NCI-H2107 treated with DMSO at 0.1 percent for 48 hours (cell line): Measurements from ENCODE around the gene ENPP7.

Experiments used
- DNase-seq: peaks from one replicate; lab custom pipeline; 2025; ENCODE audit not compliant: unreplicated experiment; lab: John Stamatoyannopoulos, UW

Gene ENPP7

DNA sequence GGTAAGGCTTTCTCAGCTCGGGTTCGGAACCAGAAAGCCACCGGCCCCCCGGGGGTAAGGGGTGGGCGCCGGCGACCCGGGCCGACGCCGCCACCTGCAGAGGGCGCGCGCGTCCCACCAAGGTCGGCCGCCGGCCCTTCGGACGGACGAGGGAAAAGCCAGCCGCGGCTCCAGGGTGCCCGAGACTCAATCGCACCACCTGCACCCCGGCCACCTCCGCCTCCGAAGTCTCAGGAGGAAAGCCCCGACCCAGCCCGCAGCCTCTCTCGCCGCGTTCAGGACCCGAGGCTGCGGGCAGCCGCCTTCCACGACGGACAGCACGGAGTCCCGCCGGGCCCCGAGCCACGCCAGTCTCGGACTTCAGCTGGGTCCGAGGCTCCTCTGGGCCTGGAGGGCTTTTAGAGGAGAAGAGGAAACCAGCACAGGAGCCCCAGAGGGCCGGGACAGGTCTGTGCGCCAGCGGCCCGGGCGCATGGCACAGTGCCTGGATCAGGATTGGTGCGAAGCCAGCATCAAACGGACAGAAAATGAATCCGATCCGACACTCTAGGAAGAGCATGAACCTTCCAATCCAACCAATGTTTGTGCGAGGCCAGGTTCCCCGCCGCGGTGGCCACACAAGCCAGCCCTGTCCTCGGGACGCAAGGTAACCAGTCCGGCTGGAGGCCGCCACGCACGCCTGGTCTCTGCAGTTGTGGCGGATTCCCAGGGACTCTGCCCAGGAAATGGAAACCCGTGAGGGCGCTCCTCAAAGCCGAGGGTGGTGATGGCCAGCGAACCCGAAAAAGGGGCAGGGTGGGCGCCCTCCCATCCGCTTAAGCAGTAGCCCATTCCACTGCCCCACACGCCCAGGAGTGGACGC is 59.4 kb downstream of the ENPP7 start:
- DNase-seq, result no peak

- DNase-seq, result no peak
Observed at GRCh38 chr17:79790805-79791734, 60.3 kb downstream of the ENPP7 start.

DNA sequence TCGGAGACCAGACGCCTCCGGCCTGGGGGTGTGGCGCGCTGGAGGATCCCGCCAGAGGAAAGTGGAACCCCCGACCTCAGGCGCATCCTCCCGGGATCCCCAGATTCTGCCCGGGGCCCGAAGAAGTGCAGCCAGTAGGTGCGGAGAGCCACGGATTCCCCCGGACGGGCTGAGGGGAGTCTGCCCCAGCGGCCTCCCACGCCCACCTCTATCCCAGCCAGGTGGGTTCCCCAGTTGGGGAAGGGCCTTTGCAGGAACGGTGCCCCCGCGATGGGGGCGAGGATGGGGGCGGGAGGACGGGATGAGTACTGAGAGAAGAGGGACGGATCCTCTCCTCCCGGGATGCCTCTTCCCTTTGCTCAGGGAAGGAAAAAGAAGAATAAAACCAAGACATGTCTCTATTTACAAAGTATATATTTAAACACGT is 61.0 kb downstream of the ENPP7 start:
- DNase-seq, result no peak
